ENCODE data around the gene GARS1.

DNA sequence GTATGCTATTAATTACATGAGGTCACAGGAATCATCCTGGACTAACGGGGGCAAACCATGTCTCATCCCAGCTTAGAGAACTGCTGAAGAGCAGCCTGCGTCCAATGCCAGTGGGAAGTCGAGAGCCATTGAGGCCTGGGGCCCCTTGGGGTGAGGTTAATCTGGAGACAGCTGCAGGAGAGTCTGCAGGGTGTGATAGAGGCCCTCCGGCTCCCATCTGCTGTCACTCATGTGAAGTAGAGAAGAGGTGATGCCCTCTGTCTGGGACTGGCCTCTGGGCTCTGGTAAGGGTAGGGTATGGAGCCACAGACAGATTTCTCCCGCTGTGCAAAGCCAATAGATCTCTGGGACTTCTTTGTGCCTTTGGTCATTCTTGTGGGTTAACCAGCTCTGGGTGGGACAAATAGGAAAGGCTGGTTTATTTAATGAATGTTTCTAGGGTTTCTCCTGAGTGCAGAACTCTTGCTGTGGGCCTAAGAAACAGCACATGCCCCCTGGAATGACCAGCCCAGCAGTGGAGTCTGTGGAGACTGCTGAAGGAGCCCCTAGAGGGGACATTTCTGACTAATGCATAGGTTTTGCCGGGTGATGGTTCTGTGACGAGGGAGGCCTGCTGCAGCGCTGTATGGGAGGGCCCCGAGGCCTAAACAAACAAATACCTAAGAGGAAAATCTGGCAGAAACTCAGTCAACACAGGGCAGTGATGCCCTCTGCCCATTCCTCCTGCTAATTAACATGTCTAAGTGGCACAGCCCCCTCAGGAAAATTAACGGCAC is 53.1 kb downstream of the GARS1 start:
- TF ChIP-seq NFIC (IDR thresholded peaks at IDR 0.05) = no peak
- TF ChIP-seq CEBPB (IDR thresholded peaks at IDR 0.05) = no peak
- no peak for TF ChIP-seq YY1 (IDR thresholded peaks at IDR 0.05; ENCODE audit: low read depth)
- TF ChIP-seq REST (IDR thresholded peaks at IDR 0.05; ENCODE audit: low read depth) = no peak
- TF ChIP-seq USF1 (IDR thresholded peaks at IDR 0.05) = no peak
- no peak for TF ChIP-seq EP300 (IDR thresholded peaks at IDR 0.05; ENCODE audit: borderline replicate concordance)
- TF ChIP-seq, protein P1, sequence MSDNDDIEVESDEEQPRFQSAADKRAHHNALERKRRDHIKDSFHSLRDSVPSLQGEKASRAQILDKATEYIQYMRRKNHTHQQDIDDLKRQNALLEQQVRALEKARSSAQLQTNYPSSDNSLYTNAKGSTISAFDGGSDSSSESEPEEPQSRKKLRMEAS (IDR thresholded peaks at IDR 0.05) = no peak
- no peak for TF ChIP-seq CREB1 (IDR thresholded peaks at IDR 0.05; ENCODE audit: low read depth)
- no peak for TF ChIP-seq FOXM1 (IDR thresholded peaks at IDR 0.05; ENCODE audit: borderline replicate concordance, low read depth)
- TF ChIP-seq TAF1 (IDR thresholded peaks at IDR 0.05; ENCODE audit: low read depth) = no peak
- no peak for TF ChIP-seq TCF12 (IDR thresholded peaks at IDR 0.05; ENCODE audit: low read depth)
- TF ChIP-seq RAD21 (IDR thresholded peaks at IDR 0.05; ENCODE audit: low read depth) = no peak
- TF ChIP-seq EGR1 (IDR thresholded peaks at IDR 0.05) = no peak
- no peak for TF ChIP-seq TEAD4 (IDR thresholded peaks at IDR 0.05)
